Measurements from ENCODE around the gene MEIOSIN. TPM values are rescaled to one million over a fixed set of nuclear protein-coding genes. Genes with fewer than 3 reads are reported as not detected.
A peak's percentile ranks its signal among the peaks of the same experiment; 100 is the strongest.

Gene MEIOSIN
- total RNA-seq, 3 donors from 2014 or later: not detected

DNA sequence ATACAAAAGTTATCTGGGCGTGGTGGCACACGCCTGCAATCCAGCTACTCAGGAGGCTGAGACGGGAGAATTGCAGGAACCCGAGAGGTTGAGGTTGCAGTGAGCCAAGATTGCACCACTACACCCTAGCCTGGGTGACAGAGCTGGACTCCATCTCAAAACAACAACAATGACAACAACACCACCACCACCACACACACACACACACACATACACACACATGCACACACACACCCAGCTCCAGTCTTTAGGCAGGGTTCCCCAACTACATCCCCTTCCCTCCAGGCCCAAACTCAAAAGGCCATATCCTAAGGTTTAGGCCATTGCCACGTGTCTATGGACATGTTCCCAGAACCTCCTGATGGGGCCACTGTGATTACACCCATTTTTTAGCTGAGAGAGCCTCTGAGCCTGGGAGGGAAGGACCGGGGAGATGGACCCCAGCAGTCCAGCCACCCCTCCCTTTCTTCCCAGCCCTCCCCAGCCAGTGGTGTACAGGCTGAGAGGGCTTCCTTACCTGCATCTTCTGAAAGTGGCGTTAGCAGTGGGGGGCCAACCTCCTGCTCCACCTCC is 68.5 kb downstream of the MEIOSIN start:
- no peak overlapping the region for H3K4me3 ChIP-seq
- no peaks in the 10 kb centered on the region for H3K36me3 ChIP-seq (ENCODE audit: low read depth)
- H3K9me3 ChIP-seq: no peaks in the 10 kb centered on the region
- ATAC-seq: no peak
- TF ChIP-seq, protein P1, sequence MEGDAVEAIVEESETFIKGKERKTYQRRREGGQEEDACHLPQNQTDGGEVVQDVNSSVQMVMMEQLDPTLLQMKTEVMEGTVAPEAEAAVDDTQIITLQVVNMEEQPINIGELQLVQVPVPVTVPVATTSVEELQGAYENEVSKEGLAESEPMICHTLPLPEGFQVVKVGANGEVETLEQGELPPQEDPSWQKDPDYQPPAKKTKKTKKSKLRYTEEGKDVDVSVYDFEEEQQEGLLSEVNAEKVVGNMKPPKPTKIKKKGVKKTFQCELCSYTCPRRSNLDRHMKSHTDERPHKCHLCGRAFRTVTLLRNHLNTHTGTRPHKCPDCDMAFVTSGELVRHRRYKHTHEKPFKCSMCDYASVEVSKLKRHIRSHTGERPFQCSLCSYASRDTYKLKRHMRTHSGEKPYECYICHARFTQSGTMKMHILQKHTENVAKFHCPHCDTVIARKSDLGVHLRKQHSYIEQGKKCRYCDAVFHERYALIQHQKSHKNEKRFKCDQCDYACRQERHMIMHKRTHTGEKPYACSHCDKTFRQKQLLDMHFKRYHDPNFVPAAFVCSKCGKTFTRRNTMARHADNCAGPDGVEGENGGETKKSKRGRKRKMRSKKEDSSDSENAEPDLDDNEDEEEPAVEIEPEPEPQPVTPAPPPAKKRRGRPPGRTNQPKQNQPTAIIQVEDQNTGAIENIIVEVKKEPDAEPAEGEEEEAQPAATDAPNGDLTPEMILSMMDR (IDR thresholded peaks at IDR 0.05): no peak
- H3K4me1 ChIP-seq (ENCODE audit: low read depth): no peaks in the 10 kb centered on the region
- DNase-seq: no peak
- intact Hi-C loops (cut with DNase I, micrococcal nuclease): no loop called here

DNA sequence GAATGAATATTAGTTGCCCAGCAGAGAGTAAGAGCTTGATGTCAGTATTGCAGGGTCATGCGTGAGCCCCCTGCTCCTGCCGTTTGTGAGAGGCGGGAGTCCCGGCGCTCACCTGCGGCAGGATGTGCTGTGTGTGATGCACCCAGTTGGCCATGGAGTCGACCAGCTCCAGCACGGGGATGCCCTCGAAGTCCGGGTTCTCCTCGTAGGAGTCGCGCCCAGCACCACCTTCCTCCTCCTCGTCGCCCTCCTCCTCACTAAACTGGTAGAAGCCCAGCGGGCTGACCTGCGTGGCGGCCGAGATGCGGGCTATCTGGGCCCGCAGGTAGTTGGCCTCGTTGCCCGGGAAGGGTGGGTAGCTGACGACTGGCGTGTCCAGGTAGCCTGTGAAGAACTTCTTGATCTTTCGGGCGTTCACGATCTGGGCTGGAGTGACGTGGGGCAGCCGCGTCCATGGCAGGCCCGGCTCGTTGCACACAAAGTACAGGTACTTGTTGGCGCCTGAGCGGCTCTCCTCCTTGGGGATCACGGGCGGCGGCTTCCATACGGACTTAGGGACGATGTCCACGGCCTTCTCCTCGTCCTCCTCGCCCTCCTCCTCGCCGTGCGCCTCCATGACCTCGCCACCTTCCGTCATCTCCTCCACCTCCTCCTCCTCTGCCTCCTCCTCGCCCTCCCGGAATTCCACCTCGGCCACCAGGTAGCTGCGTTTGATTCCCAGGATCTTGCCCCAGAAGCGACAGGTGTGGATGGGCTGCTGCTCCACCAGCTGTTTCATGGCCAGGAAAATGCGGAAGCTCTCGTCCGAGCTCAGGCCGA is 71.1 kb downstream of the MEIOSIN start:
- TF ChIP-seq, protein P1 (IDR thresholded peaks at IDR 0.05): no peak
- intact Hi-C loops (cut with DNase I, micrococcal nuclease): no loop called here
- Histone ChIP-seq H3K4me3 (no peak overlapping the region), H3K36me3 (ENCODE audit: low read depth) (no peaks in the 10 kb centered on the region), H3K9me3 (no peaks in the 10 kb centered on the region), H3K4me1 (ENCODE audit: low read depth) (no peaks in the 10 kb centered on the region)
- ATAC-seq (no peak), DNase-seq (no peak)

DNA sequence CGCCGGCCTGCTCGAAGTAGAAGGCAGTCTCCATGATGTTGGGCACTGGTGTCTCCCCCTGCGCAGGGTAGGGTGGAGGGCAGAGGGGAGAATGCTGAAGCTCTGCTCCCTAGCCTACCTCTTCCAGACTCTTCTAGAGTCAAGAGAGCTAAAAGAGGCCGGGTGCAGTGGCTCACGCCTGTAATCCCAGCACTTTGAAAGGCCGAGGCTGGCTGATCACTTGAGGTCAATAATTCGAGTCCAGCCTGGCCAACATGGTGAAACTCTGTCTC is 71.7 kb downstream of the MEIOSIN start:
- H3K4me1 ChIP-seq (ENCODE audit: low read depth): no peaks in the 10 kb centered on the region
- ATAC-seq: no peak
- DNase-seq: no peak
- TF ChIP-seq, protein P1 (IDR thresholded peaks at IDR 0.05): no peak
- H3K36me3 ChIP-seq (ENCODE audit: low read depth): no peaks in the 10 kb centered on the region
- no peaks in the 10 kb centered on the region for H3K9me3 ChIP-seq
- intact Hi-C loops (cut with DNase I, micrococcal nuclease): no loop called here
- no peak overlapping the region for H3K4me3 ChIP-seq

DNA sequence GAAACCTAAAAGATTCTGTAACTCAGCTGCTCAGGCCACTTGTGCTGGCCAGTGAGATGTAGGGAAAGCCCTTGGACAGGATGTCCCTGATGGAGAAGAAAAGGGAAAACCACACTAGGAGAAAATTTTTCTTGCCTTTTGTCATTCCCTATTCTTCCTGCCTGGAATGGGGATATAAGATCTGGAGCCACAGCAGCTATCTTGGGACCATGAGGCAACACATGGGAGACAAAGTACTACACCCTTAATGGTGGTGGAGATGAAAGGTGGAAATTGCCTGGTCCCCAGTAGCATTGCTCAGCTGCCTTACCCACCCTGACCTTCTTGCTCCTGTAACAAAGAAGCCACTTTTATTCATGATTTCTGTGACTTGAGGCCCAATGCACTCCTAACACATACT is 72.5 kb downstream of the MEIOSIN start:
- ATAC-seq (no peak), DNase-seq (no peak)
- H3K9me3 ChIP-seq: no peaks in the 10 kb centered on the region
- TF ChIP-seq, protein P1 (IDR thresholded peaks at IDR 0.05): no peak
- H3K36me3 ChIP-seq (ENCODE audit: low read depth): no peaks in the 10 kb centered on the region
- no peaks in the 10 kb centered on the region for H3K4me1 ChIP-seq (ENCODE audit: low read depth)
- H3K4me3 ChIP-seq: no peak overlapping the region
- intact Hi-C loops (cut with DNase I, micrococcal nuclease): no loop called here

DNA sequence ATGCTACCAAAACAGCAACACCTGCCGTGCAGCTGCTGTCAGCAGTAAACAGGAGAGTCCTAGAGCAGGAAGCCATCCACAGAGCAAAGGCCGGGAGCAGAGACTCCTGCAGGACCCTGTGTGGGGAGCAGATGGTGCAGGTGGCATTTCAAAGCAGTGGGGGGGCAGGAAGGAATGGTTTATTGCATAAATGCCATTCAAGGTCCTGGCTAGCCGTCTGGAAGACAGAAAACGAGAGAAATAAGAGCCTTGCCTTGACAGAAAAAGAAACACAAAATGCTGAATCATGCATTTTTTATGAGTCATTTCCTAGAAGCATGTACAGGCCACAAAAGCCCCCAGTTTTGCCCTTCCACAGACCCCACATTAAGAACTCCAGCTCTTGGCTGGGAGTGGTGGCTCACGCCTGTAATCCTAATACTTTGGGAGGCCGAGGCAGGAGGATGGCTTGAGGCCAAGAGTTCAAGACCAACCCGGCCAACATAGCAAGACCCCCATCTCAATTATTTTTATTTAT is 76.5 kb downstream of the MEIOSIN start:
- Histone ChIP-seq H3K4me1 (ENCODE audit: low read depth) (no peaks in the 10 kb centered on the region), H3K9me3 (no peaks in the 10 kb centered on the region), H3K4me3 (no peak overlapping the region), H3K36me3 (ENCODE audit: low read depth) (no peaks in the 10 kb centered on the region)
- DNase-seq (peak in 1 of 3 donors; percentile 31), ATAC-seq (peak; percentile 78)
- intact Hi-C loops (cut with DNase I, micrococcal nuclease): no loop called here
- TF ChIP-seq, protein P1 (IDR thresholded peaks at IDR 0.05): no peak
